Measurements from ENCODE around the gene FTO. TPM values are rescaled to one million over a fixed set of nuclear protein-coding genes. Genes with fewer than 3 reads are reported as not detected.

Gene FTO
- total RNA-seq, 4 donors from 2014 or later, result 63.2 to 151 (median 105) TPM

GRCh38 chr16:53932975-53933374 lies 229.0 kb downstream of the FTO start:
- Histone ChIP-seq H3K27ac (no peak overlapping the region), H3K4me3 (no peak overlapping the region), H3K4me1 (no peaks in the 10 kb centered on the region), H3K36me3 (no peaks in the 10 kb centered on the region), H3K27me3 (no peaks in the 10 kb centered on the region), H3K9me3 (no peaks in the 10 kb centered on the region)
- intact Hi-C loops (cut with DNase I; ENCODE audit: low total_unique reads), result no loop called here
- no peak for TF ChIP-seq CTCF (IDR thresholded peaks at IDR 0.05)
- DNase-seq, result no peak

GRCh38 chr16:53933407-53933806 lies 229.5 kb downstream of the FTO start:
- intact Hi-C loops (cut with DNase I; ENCODE audit: low total_unique reads), result no loop called here

GRCh38 chr16:53936052-53936451 lies 232.1 kb downstream of the FTO start:
- no peaks in the 10 kb centered on the region for H3K4me1 ChIP-seq
- no peaks in the 10 kb centered on the region for H3K27me3 ChIP-seq
- no peaks in the 10 kb centered on the region for H3K36me3 ChIP-seq
- TF ChIP-seq CTCF (IDR thresholded peaks at IDR 0.05) (no peak), POLR2A (IDR thresholded peaks at IDR 0.05) (no peak)
- no peaks in the 10 kb centered on the region for H3K9me3 ChIP-seq
- no peak for DNase-seq
- no peak overlapping the region for H3K27ac ChIP-seq
- no peak overlapping the region for H3K4me3 ChIP-seq
- intact Hi-C loops (cut with DNase I; ENCODE audit: low total_unique reads), result no loop called here

More at GRCh38 chr16:53933407-53933806, 229.5 kb downstream of the FTO start:
- Histone ChIP-seq H3K27me3 (no peaks in the 10 kb centered on the region), H3K27ac (no peak overlapping the region), H3K4me3 (no peak overlapping the region), H3K9me3 (no peaks in the 10 kb centered on the region), H3K36me3 (no peaks in the 10 kb centered on the region), H3K4me1 (no peaks in the 10 kb centered on the region)
- TF ChIP-seq CTCF (IDR thresholded peaks at IDR 0.05) (no peak), POLR2A (IDR thresholded peaks at IDR 0.05) (no peak)
- no peak for DNase-seq

- intact Hi-C loops (cut with DNase I; ENCODE audit: low total_unique reads), result no loop called here
- no peaks in the 10 kb centered on the region for H3K9me3 ChIP-seq
- H3K27me3 ChIP-seq, result no peaks in the 10 kb centered on the region
- H3K27ac ChIP-seq, result no peak overlapping the region
- no peak overlapping the region for H3K4me3 ChIP-seq
- H3K36me3 ChIP-seq, result no peaks in the 10 kb centered on the region
- DNase-seq, result no peak
- TF ChIP-seq POLR2A (IDR thresholded peaks at IDR 0.05) (no peak), CTCF (IDR thresholded peaks at IDR 0.05) (no peak)
- no peaks in the 10 kb centered on the region for H3K4me1 ChIP-seq
Observed at GRCh38 chr16:53936529-53936928, 232.6 kb downstream of the FTO start.

GRCh38 chr16:53937161-53937880 lies 233.4 kb downstream of the FTO start:
- intact Hi-C loops (cut with DNase I; ENCODE audit: low total_unique reads), result no loop called here
- H3K4me1 ChIP-seq, result no peaks in the 10 kb centered on the region

More at GRCh38 chr16:53937161-53937880, 233.4 kb downstream of the FTO start:
- Histone ChIP-seq H3K27ac (no peak overlapping the region), H3K9me3 (no peaks in the 10 kb centered on the region), H3K27me3 (no peaks in the 10 kb centered on the region), H3K36me3 (no peaks in the 10 kb centered on the region), H3K4me3 (no peak overlapping the region)
- no peak for DNase-seq
- no peak for TF ChIP-seq CTCF (IDR thresholded peaks at IDR 0.05)
- TF ChIP-seq POLR2A (IDR thresholded peaks at IDR 0.05), result no peak

Data from uterus (tissue), 4 donors.